IPS DF 6.9 (cell line): ENCODE results near the gene AGBL1.
"Not testable (repeated sequence)": the region's sequence is repeated elsewhere in the genome, so short reads cannot be mapped to it uniquely, and the experiment has no call there.

ENCODE experiments used
- DNase-seq: peaks from one replicate; pipeline ENCODE4 v3.0.0-alpha.2; 2013; ENCODE audit warnings: low read depth, low spot score
- H3K27ac ChIP-seq: one replicate; pipeline ENCODE4 v1.5.1; 2013; ENCODE audit warnings: low read length, control low read depth
- H3K27me3 ChIP-seq: 2 replicates; pipeline ENCODE4 v1.6.1; 2013; ENCODE audit warnings: mild to moderate bottlenecking, low read length; ENCODE audit not compliant: control insufficient read depth, insufficient read depth
- H3K36me3 ChIP-seq: 2 replicates; pipeline ENCODE4 v1.6.1; 2013; ENCODE audit warnings: low read length; ENCODE audit not compliant: control insufficient read depth, insufficient read depth
- H3K4me1 ChIP-seq: 2 replicates; pipeline ENCODE4 v1.6.1; 2013; ENCODE audit warnings: low read length; ENCODE audit not compliant: control insufficient read depth, insufficient read depth
- H3K4me3 ChIP-seq: 2 replicates; pipeline ENCODE4 v1.5.1; 2013; ENCODE audit warnings: mild to moderate bottlenecking, low read length
- H3K9me3 ChIP-seq: 2 replicates; pipeline ENCODE4 v1.6.1; 2013; ENCODE audit warnings: low read length, inconsistent platforms; ENCODE audit not compliant: control insufficient read depth, insufficient read depth
- WGBS: extraction: QIAGEN DNeasy Blood & Tissue Kit; methylation state at CpG from one replicate; pipeline ENCODE4 v1.1.7; 2013; ENCODE audit warnings: mixed read lengths, missing lambda C conversion rate; ENCODE audit not compliant: insufficient read length, insufficient coverage; 5-methylcytosine and 5-hydroxymethylcytosine counted together

The AGBL1 gene

GRCh38 chr15:86493884-86494283 is 414.2 kb downstream of the AGBL1 start:
- Histone ChIP-seq H3K27ac (no peak overlapping the region), H3K36me3 (no peaks in the 10 kb centered on the region), H3K4me3 (no peak overlapping the region), H3K9me3 (no peaks in the 10 kb centered on the region), H3K27me3 (no peaks in the 10 kb centered on the region), H3K4me1 (no peaks in the 10 kb centered on the region)
- DNase-seq, result no peak
- 80% methylated on average over 1 of the region's 3 CpGs for WGBS

GRCh38 chr15:86494475-86494874 is 414.8 kb downstream of the AGBL1 start:
- WGBS, result no CpG with 5 or more reads among the region's 1 CpG
- no peaks in the 10 kb centered on the region for H3K4me1 ChIP-seq
- no peak overlapping the region for H3K4me3 ChIP-seq
- H3K9me3 ChIP-seq, result no peaks in the 10 kb centered on the region
- H3K27me3 ChIP-seq, result no peaks in the 10 kb centered on the region
- H3K36me3 ChIP-seq, result no peaks in the 10 kb centered on the region
- no peak overlapping the region for H3K27ac ChIP-seq
- no peak for DNase-seq

GRCh38 chr15:86502301-86502700 is 422.6 kb downstream of the AGBL1 start:
- no peak overlapping the region for H3K27ac ChIP-seq
- H3K4me1 ChIP-seq, result no peaks in the 10 kb centered on the region
- WGBS, result no CpG with 5 or more reads among the region's 1 CpG
- H3K4me3 ChIP-seq, result no peak overlapping the region
- no peaks in the 10 kb centered on the region for H3K36me3 ChIP-seq
- no peak for DNase-seq
- H3K9me3 ChIP-seq, result no peaks in the 10 kb centered on the region
- no peaks in the 10 kb centered on the region for H3K27me3 ChIP-seq

- Histone ChIP-seq H3K27me3 (no peaks in the 10 kb centered on the region), H3K36me3 (no peaks in the 10 kb centered on the region), H3K4me1 (no peaks in the 10 kb centered on the region), H3K4me3 (no peak overlapping the region), H3K9me3 (no peaks in the 10 kb centered on the region), H3K27ac (no peak overlapping the region)
- WGBS, result no CpG with 5 or more reads among the region's 2 CpGs
- DNase-seq, result no peak
These were observed 426.3 kb downstream of the AGBL1 start for GRCh38 chr15:86505951-86506350.

- no peak overlapping the region for H3K4me3 ChIP-seq
- no peaks in the 10 kb centered on the region for H3K27me3 ChIP-seq
- no peak for DNase-seq
- H3K9me3 ChIP-seq, result no peaks in the 10 kb centered on the region
- WGBS, result no CpG with 5 or more reads among the region's 2 CpGs
- no peaks in the 10 kb centered on the region for H3K36me3 ChIP-seq
- no peak overlapping the region for H3K27ac ChIP-seq
- no peaks in the 10 kb centered on the region for H3K4me1 ChIP-seq
These were observed 426.7 kb downstream of the AGBL1 start for GRCh38 chr15:86506401-86506800.

GRCh38 chr15:86515625-86516024 is 436.0 kb downstream of the AGBL1 start:
- Histone ChIP-seq H3K36me3 (no peaks in the 10 kb centered on the region), H3K9me3 (no peaks in the 10 kb centered on the region), H3K4me1 (no peaks in the 10 kb centered on the region), H3K4me3 (no peak overlapping the region), H3K27ac (no peak overlapping the region), H3K27me3 (no peaks in the 10 kb centered on the region)
- WGBS, result no CpG with 5 or more reads among the region's 4 CpGs
- DNase-seq, result no peak

- no CpG with 5 or more reads among the region's 3 CpGs for WGBS
These were observed 443.1 kb downstream of the AGBL1 start for GRCh38 chr15:86522721-86523120.

GRCh38 chr15:86526938-86527690 is 447.4 kb downstream of the AGBL1 start:
- H3K4me3 ChIP-seq, result no peak overlapping the region
- no peak overlapping the region for H3K27ac ChIP-seq
- H3K27me3 ChIP-seq, result no peaks in the 10 kb centered on the region
- H3K9me3 ChIP-seq, result no peaks in the 10 kb centered on the region
- WGBS, result no CpG with 5 or more reads among the region's 4 CpGs
- H3K36me3 ChIP-seq, result no peaks in the 10 kb centered on the region
- no peaks in the 10 kb centered on the region for H3K4me1 ChIP-seq
- no peak for DNase-seq

More at GRCh38 chr15:86522721-86523120, 443.1 kb downstream of the AGBL1 start:
- no peaks in the 10 kb centered on the region for H3K9me3 ChIP-seq
- no peak for DNase-seq
- no peaks in the 10 kb centered on the region for H3K27me3 ChIP-seq
- no peaks in the 10 kb centered on the region for H3K36me3 ChIP-seq
- no peak overlapping the region for H3K27ac ChIP-seq
- no peak overlapping the region for H3K4me3 ChIP-seq
- no peaks in the 10 kb centered on the region for H3K4me1 ChIP-seq

GRCh38 chr15:86528094-86528493 is 448.4 kb downstream of the AGBL1 start:
- not testable (repeated sequence) for H3K36me3 ChIP-seq, H3K27ac ChIP-seq, H3K9me3 ChIP-seq, H3K4me1 ChIP-seq, H3K27me3 ChIP-seq, H3K4me3 ChIP-seq, DNase-seq
- WGBS, result no CpG with 5 or more reads among the region's 26 CpGs

- Histone ChIP-seq H3K27ac (no peak overlapping the region), H3K27me3 (no peaks in the 10 kb centered on the region), H3K36me3 (no peaks in the 10 kb centered on the region), H3K9me3 (no peaks in the 10 kb centered on the region), H3K4me1 (no peaks in the 10 kb centered on the region), H3K4me3 (no peak overlapping the region)
- DNase-seq, result no peak
- WGBS, result no CpG with 5 or more reads among the region's 2 CpGs
These were observed 458.5 kb downstream of the AGBL1 start for GRCh38 chr15:86538141-86538540.

GRCh38 chr15:86540840-86541467 is 461.3 kb downstream of the AGBL1 start:
- WGBS, result no CpG with 5 or more reads among the region's 4 CpGs
- no peaks in the 10 kb centered on the region for H3K27me3 ChIP-seq
- H3K9me3 ChIP-seq, result no peaks in the 10 kb centered on the region
- H3K27ac ChIP-seq, result no peak overlapping the region
- no peak for DNase-seq
- H3K36me3 ChIP-seq, result no peaks in the 10 kb centered on the region
- H3K4me1 ChIP-seq, result no peaks in the 10 kb centered on the region
- H3K4me3 ChIP-seq, result no peak overlapping the region
